K562 (cell line): ENCODE measurements around the gene ZNF169. TPM values are rescaled to one million over a fixed set of nuclear protein-coding genes. Genes with fewer than 3 reads are reported as not detected.

ENCODE experiments used
- ARID3A ChIP-seq: IDR thresholded peaks from 2 replicates; pipeline ENCODE4 v1.6.1; 2012; ENCODE audit warnings: low read depth, low read length, improper control_type of control experiment, borderline replicate concordance
- CC2D1A ChIP-seq: fragments of 450-650 bp; IDR thresholded peaks from 2 replicates; pipeline ENCODE4 v1.6.1; 2017; ENCODE audit warnings: mild to moderate bottlenecking
- MNT ChIP-seq, 2 experiments: fragments of 450-650 bp; conservative IDR thresholded peaks; 2 replicates each; pipeline ENCODE4 v1.6.1; 2017; ENCODE audit warnings: mild to moderate bottlenecking in 2 of 2, moderate library complexity in 2 of 2
- REST ChIP-seq, 2 experiments: fragments of 450-650 bp; formaldehyde crosslinking in 1 of 2; IDR thresholded peaks; 2 replicates each; pipeline versions ENCODE4 v1.4.0 to v1.6.1; 2014 to 2020; ENCODE audit warnings: mild to moderate bottlenecking in 2 of 2, borderline replicate concordance in 1 of 2, low read depth in 1 of 2
- SPI1 ChIP-seq: IDR thresholded peaks from 2 replicates; pipeline ENCODE4 v1.6.1; 2011; ENCODE audit warnings: low read depth, low read length, control low read depth, borderline replicate concordance
- ZBTB9 ChIP-seq: fragments of 450-650 bp; formaldehyde crosslinking; IDR thresholded peaks from 2 replicates; pipeline ENCODE4 v1.4.0; 2020; ENCODE audit warnings: mild to moderate bottlenecking, moderate library complexity
- ZNF79 ChIP-seq: fragments of 250-450 bp; sonication (Bioruptor Pico); IDR thresholded peaks from 2 replicates; pipeline ENCODE4 v1.4.0; 2020; ENCODE audit warnings: low read depth, mild to moderate bottlenecking, moderate library complexity
- polyA plus RNA-seq, 8 experiments: library from polyadenylated mRNA; depleted of rRNA in 4 of 8; stranded (reverse) in 5 of 8; unstranded in 3 of 8; fragments of >200 nt; fragmentation: Nextera tagmentation in 2 of 8; fragmentation: Illumina TruSeq in 1 of 8; extraction: Ambion mirVana in 2 of 8; extraction: Trizol in 1 of 8; gene quantifications; 2 replicates each; pipeline versions ENCODE4 v1.2.1 to v1.2.3, GENCODE V29; 2011 to 2014; ENCODE audit warnings: inconsistent platforms in 1 of 8, missing spikeins in 1 of 8
- total RNA-seq, 7 experiments: library from RNA; depleted of rRNA in 6 of 7; stranded (reverse); fragments of >200 nt in 6 of 7; fragmentation: Illumina TruSeq in 2 of 7; extraction: Trizol in 2 of 7; gene quantifications; 2 replicates each; pipeline versions ENCODE4 v1.2.1 to v1.2.3, GENCODE V29; 2011 to 2021; ENCODE audit warnings: low replicate concordance in 1 of 7

ZNF169 gene
- total and polyA plus RNA-seq, 9 of the 15 experiments (the other 6 are each of a cell fraction or from before 2014, with no cell fraction given) = 2.0 to 16.2 (median 5.6) TPM

GRCh38 chr9:94213511-94214124 is 45.5 kb upstream of the ZNF169 start (continued):
- TF ChIP-seq REST (IDR thresholded peaks at IDR 0.05; ENCODE audit: borderline replicate concordance) (peak; percentile 95), REST (CRISPR knock-in tag; IDR thresholded peaks at IDR 0.05; ENCODE audit: low read depth) (no peak), MNT (conservative IDR thresholded peaks at IDR 0.05) (0 out of 4 replicates have a peak, but pooled peaks of 1 of the 2 experiments have one; percentile 26), SPI1 (no peak), ARID3A (no peak), ZBTB9 (CRISPR knock-in tag) (no peak), ZNF79 (no peak), CC2D1A (peak; percentile 78; the same call in 1 of the 2 replicates)
- TF ChIP-seq, all 486 proteins: peak for 35
